Spinal cord (tissue), 10 donors: ENCODE data around the gene IL21R. TPM values are rescaled to one million over a fixed set of nuclear protein-coding genes. Genes with fewer than 3 reads are reported as not detected.

Experiments used
- DNase-seq, 6 donors: peaks; one replicate each; pipeline versions ENCODE4 v3.0.0 to v3.0.0-alpha.2; 2013 to 2015; ENCODE audit warnings: low spot score in 6 of 6, low read depth in 4 of 6
- H3K27ac ChIP-seq: one replicate; pipeline ENCODE4 v1.5.1; 2013; ENCODE audit warnings: low read depth, low read length, control low read depth
- H3K27me3 ChIP-seq: one replicate; pipeline ENCODE4 v1.6.1; 2013; ENCODE audit warnings: low read length; ENCODE audit not compliant: control insufficient read depth, insufficient read depth
- H3K36me3 ChIP-seq: one replicate; pipeline ENCODE4 v1.6.1; 2013; ENCODE audit warnings: low read length; ENCODE audit not compliant: control insufficient read depth, insufficient read depth
- H3K4me1 ChIP-seq: one replicate; pipeline ENCODE4 v1.6.1; 2013; ENCODE audit warnings: low read length; ENCODE audit not compliant: control insufficient read depth, insufficient read depth
- H3K4me3 ChIP-seq: one replicate; pipeline ENCODE4 v1.5.1; 2013; ENCODE audit warnings: low read depth, low read length, control low read depth
- H3K9me3 ChIP-seq: one replicate; pipeline ENCODE4 v1.6.1; 2013; ENCODE audit warnings: low read length; ENCODE audit not compliant: control insufficient read depth, insufficient read depth
- WGBS: methylation state at CpG from one replicate; pipeline ENCODE4 v1.1.5; 2013; ENCODE audit warnings: missing lambda C conversion rate; ENCODE audit not compliant: insufficient coverage; 5-methylcytosine and 5-hydroxymethylcytosine counted together
- polyA plus RNA-seq, 2 donors: library from polyadenylated mRNA; unstranded; fragments of 120-200 nt; gene quantifications; one replicate each; pipeline ENCODE4 v1.2.1, GENCODE V29; 2013; ENCODE audit not compliant: insufficient read length in 2 of 2
- total RNA-seq, 2 donors: library from RNA; depleted of rRNA in 1 of 2; stranded (reverse); fragments of 120-200 nt in 1 of 2; fragments of >200 nt in 1 of 2; gene quantifications; one replicate each; pipeline versions ENCODE4 v1.2.3 to v1.2.4, GENCODE V29; 2013 to 2014
- donor health status: healthy.

The IL21R gene
- total and polyA plus RNA-seq, 4 donors: 0.06 to 0.93 (median 0.35) TPM

GRCh38 chr16:27436921-27437650, 35.1 kb downstream of the IL21R start:
- Histone ChIP-seq H3K4me3 (no peak overlapping the region), H3K36me3 (no peaks in the 10 kb centered on the region), H3K9me3 (no peaks in the 10 kb centered on the region), H3K4me1 (no peaks in the 10 kb centered on the region), H3K27ac (no peak overlapping the region), H3K27me3 (no peaks in the 10 kb centered on the region)
- WGBS: 89% methylated on average over 7 of the region's 9 CpGs
- no peak for DNase-seq

GRCh38 chr16:27437946-27438345, 36.0 kb downstream of the IL21R start:
- Histone ChIP-seq H3K4me1 (no peaks in the 10 kb centered on the region), H3K4me3 (no peak overlapping the region), H3K9me3 (no peaks in the 10 kb centered on the region), H3K27me3 (no peaks in the 10 kb centered on the region), H3K36me3 (no peaks in the 10 kb centered on the region), H3K27ac (no peak overlapping the region)
- DNase-seq: no peak
- WGBS: 87% methylated on average over 3 of the region's 6 CpGs

GRCh38 chr16:27439271-27440018, 37.5 kb downstream of the IL21R start:
- H3K27ac ChIP-seq: no peak overlapping the region
- no peaks in the 10 kb centered on the region for H3K9me3 ChIP-seq
- WGBS: 69% methylated on average over 18 of the region's 18 CpGs
- no peaks in the 10 kb centered on the region for H3K4me1 ChIP-seq
- H3K27me3 ChIP-seq: no peaks in the 10 kb centered on the region
- DNase-seq: no peak
- no peak overlapping the region for H3K4me3 ChIP-seq
- H3K36me3 ChIP-seq: no peaks in the 10 kb centered on the region

- DNase-seq: no peak
- WGBS: 80% methylated on average over 5 of the region's 5 CpGs
Measured at GRCh38 chr16:27441276-27441675, 39.3 kb downstream of the IL21R start.

DNA sequence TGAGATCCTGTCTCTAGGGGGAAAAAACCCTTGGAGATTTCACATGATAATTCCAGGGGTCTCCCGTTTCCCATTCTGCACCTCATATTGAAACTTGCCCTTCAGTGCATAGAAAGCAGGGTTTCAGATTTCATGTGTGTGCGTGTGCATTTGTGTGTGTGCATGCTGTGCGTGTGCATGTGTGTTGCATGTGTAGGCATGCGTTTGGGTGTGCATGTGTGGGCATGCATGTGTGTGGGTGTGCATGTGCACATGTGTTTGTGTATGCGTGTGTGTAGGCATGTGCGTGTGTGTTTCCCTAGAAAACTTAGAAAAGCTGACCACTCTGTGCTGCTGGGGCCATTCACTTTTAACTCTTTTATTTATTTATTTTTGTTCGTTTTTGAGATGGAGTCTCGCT, 40.0 kb downstream of the IL21R start:
- Histone ChIP-seq H3K4me1 (no peaks in the 10 kb centered on the region), H3K27me3 (no peaks in the 10 kb centered on the region), H3K9me3 (no peaks in the 10 kb centered on the region), H3K4me3 (no peak overlapping the region), H3K36me3 (no peaks in the 10 kb centered on the region), H3K27ac (no peak overlapping the region)
- 97% methylated on average over 4 of the region's 8 CpGs for WGBS
- no peak for DNase-seq

More at GRCh38 chr16:27441276-27441675, 39.3 kb downstream of the IL21R start:
- Histone ChIP-seq H3K9me3 (no peaks in the 10 kb centered on the region), H3K27me3 (no peaks in the 10 kb centered on the region), H3K4me1 (no peaks in the 10 kb centered on the region), H3K27ac (no peak overlapping the region), H3K36me3 (no peaks in the 10 kb centered on the region), H3K4me3 (no peak overlapping the region)

- Histone ChIP-seq H3K4me3 (no peak overlapping the region), H3K9me3 (no peaks in the 10 kb centered on the region), H3K27ac (no peak overlapping the region), H3K36me3 (peaks cover under 1% of the 10 kb centered on the region), H3K27me3 (no peaks in the 10 kb centered on the region), H3K4me1 (no peaks in the 10 kb centered on the region)
- DNase-seq: no peak
- WGBS: 92% methylated on average over 2 of the region's 2 CpGs
Measured at GRCh38 chr16:27444015-27444414, 42.0 kb downstream of the IL21R start.

DNA sequence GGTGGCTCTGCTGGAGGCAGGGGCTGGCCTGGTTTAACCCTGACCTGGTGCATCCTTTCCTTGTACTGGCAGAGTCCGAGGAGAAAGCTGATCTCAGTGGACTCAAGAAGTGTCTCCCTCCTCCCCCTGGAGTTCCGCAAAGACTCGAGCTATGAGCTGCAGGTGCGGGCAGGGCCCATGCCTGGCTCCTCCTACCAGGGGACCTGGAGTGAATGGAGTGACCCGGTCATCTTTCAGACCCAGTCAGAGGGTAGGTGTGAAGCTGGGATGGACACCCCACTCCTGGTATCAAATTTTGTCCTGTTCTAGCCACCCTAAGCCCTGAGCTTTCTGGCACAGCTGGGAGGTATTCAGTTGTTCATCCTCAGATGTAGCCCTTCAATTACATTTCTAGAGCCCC, 42.5 kb downstream of the IL21R start:
- no peaks in the 10 kb centered on the region for H3K9me3 ChIP-seq
- H3K27me3 ChIP-seq: no peaks in the 10 kb centered on the region
- DNase-seq: no peak
- 93% methylated on average over 5 of the region's 5 CpGs for WGBS
- peaks cover 3% of the 10 kb centered on the region for H3K36me3 ChIP-seq
- H3K27ac ChIP-seq: no peak overlapping the region
- H3K4me1 ChIP-seq: peaks cover under 1% of the 10 kb centered on the region
- no peak overlapping the region for H3K4me3 ChIP-seq

GRCh38 chr16:27445502-27446175, 43.7 kb downstream of the IL21R start:
- Histone ChIP-seq H3K4me3 (no peak overlapping the region), H3K27me3 (peaks cover 4% of the 10 kb centered on the region), H3K9me3 (no peaks in the 10 kb centered on the region), H3K4me1 (peaks cover 12% of the 10 kb centered on the region), H3K27ac (no peak overlapping the region), H3K36me3 (peaks cover 3% of the 10 kb centered on the region)
- WGBS: 88% methylated on average over 10 of the region's 12 CpGs
- DNase-seq: no peak

GRCh38 chr16:27446721-27447120, 44.7 kb downstream of the IL21R start:
- DNase-seq: no peak
- Histone ChIP-seq H3K36me3 (peaks cover 3% of the 10 kb centered on the region), H3K4me3 (no peak overlapping the region), H3K27ac (no peak overlapping the region), H3K4me1 (peaks cover 13% of the 10 kb centered on the region), H3K9me3 (no peaks in the 10 kb centered on the region), H3K27me3 (peaks cover 6% of the 10 kb centered on the region)
- WGBS: 90% methylated on average over 3 of the region's 4 CpGs
